Endothelial cell of umbilical vein (primary cell): Measurements from ENCODE around the gene ISG15. TPM values are rescaled to one million over a fixed set of nuclear protein-coding genes. Genes with fewer than 3 reads are reported as not detected.

Source experiments
- BruUV-seq: library from RNA; stranded (reverse); fragments of 400-500 nt; replicated peaks from 2 replicates; lab custom pipeline; 2021; lab: Mats Ljungman, UMichigan
- CTCF ChIA-PET: fragments of 300-600, 350-600 bp; sonication (Branson Sonifier 250); formaldehyde crosslinking; loops from one replicate; lab custom pipeline; 2021; ENCODE audit warnings: antibody characterized with exemption, inconsistent platforms; lab: Charles Lee
- POLR2A ChIA-PET: fragments of 300-600, 350-600 bp; sonication (Branson Sonifier 250); formaldehyde crosslinking; loops from one replicate; lab custom pipeline; 2021; ENCODE audit warnings: antibody characterized with exemption, inconsistent platforms; lab: Charles Lee
- DNase-seq: peaks from one replicate; pipeline ENCODE4 v3.0.0-alpha.2; 2011; ENCODE audit warnings: low read depth, low spot score
- FAIRE-seq: peaks from 2 replicates; lab custom pipeline; 2011; peaks lifted over from hg19 to GRCh38; lab: Jason Lieb, UNC
- H2AFZ ChIP-seq: 2 replicates; pipeline ENCODE4 v1.6.0; 2012; ENCODE audit warnings: low read depth, low read length, control low read depth, inconsistent platforms
- H3K27ac ChIP-seq: 2 replicates; pipeline ENCODE4 v1.5.1; 2011; ENCODE audit warnings: low read depth, mild to moderate bottlenecking, control low read depth, low read length, moderate library complexity; ENCODE audit not compliant: insufficient read depth
- H3K27me3 ChIP-seq, 2 experiments: 2 replicates each; pipeline versions ENCODE4 v1.6.0 to v1.6.1; 2011; ENCODE audit warnings: low read length in 2 of 2, mixed read lengths in 1 of 2; ENCODE audit not compliant: control insufficient read depth in 2 of 2, insufficient read depth in 2 of 2
- H3K36me3 ChIP-seq, 2 experiments: 2 replicates in 1 of 2; 3 replicates in 1 of 2; pipeline ENCODE4 v1.5.1; 2011; ENCODE audit warnings: low read length in 2 of 2, mild to moderate bottlenecking in 1 of 2, moderate library complexity in 1 of 2; ENCODE audit not compliant: control insufficient read depth in 2 of 2, insufficient read depth in 2 of 2; ENCODE audit errors: extremely low read depth in 1 of 2
- H3K4me1 ChIP-seq: 3 replicates; pipeline ENCODE4 v1.5.1; 2011; ENCODE audit warnings: mild to moderate bottlenecking, low read length; ENCODE audit not compliant: control insufficient read depth, insufficient read depth; ENCODE audit errors: extremely low read depth
- H3K4me2 ChIP-seq: 2 replicates; pipeline ENCODE4 v1.6.1; 2011; ENCODE audit warnings: low read length, control low read depth, mixed read lengths; ENCODE audit not compliant: insufficient read depth
- H3K4me3 ChIP-seq, 3 experiments: fragments of 200-600 bp in 1 of 3; sonication (generic), shearing (Covaris generic) in 1 of 3; replicated peaks in 1 of 3; 2 replicates each; pipeline ENCODE4 v1.5.1; 2011 to 2016; ENCODE audit warnings: control low read depth in 3 of 3, low read length in 3 of 3, mild to moderate bottlenecking in 2 of 3, inconsistent platforms in 1 of 3, low read depth in 1 of 3, moderate library complexity in 1 of 3; ENCODE audit not compliant: insufficient read depth in 1 of 3
- H3K79me2 ChIP-seq: 2 replicates; pipeline ENCODE4 v1.6.0; 2012; ENCODE audit warnings: low read length, inconsistent platforms; ENCODE audit not compliant: control insufficient read depth, insufficient read depth
- H3K9ac ChIP-seq: replicated peaks from 2 replicates; pipeline ENCODE3; 2011; ENCODE audit warnings: low read length, control low read depth; ENCODE audit not compliant: insufficient read depth; ENCODE audit errors: extremely low read depth
- H3K9me1 ChIP-seq: replicated peaks from 3 replicates; pipeline ENCODE4 v1.6.0; 2011; ENCODE audit warnings: mild to moderate bottlenecking, low read length; ENCODE audit not compliant: control insufficient read depth, insufficient read depth; ENCODE audit errors: extremely low read depth
- H3K9me3 ChIP-seq: replicated peaks from 2 replicates; pipeline ENCODE4 v1.5.1; 2012; ENCODE audit warnings: low read length, inconsistent platforms; ENCODE audit not compliant: control insufficient read depth, insufficient read depth
- H4K20me1 ChIP-seq: replicated peaks from 2 replicates; pipeline ENCODE3; 2011; ENCODE audit warnings: mild to moderate bottlenecking, low read length; ENCODE audit not compliant: control insufficient read depth, insufficient read depth; ENCODE audit errors: extremely low read depth
- CTCF ChIP-seq, 2 donors: IDR thresholded peaks; 1 replicate in 1 of 2; 2 replicates in 1 of 2; pipeline ENCODE4 v1.5.1; 2011; ENCODE audit warnings: low read length in 2 of 2, mild to moderate bottlenecking in 2 of 2, moderate library complexity in 2 of 2, control low read depth in 1 of 2, inconsistent platforms in 1 of 2, low read depth in 1 of 2; ENCODE audit not compliant: insufficient read depth in 1 of 2; ENCODE audit errors: extremely low read depth in 1 of 2
- EZH2 ChIP-seq: IDR thresholded peaks from 2 replicates; pipeline ENCODE4 v1.6.1; 2012; ENCODE audit warnings: borderline replicate concordance, low read depth, mild to moderate bottlenecking, moderate library complexity, low read length, inconsistent platforms; ENCODE audit not compliant: severe bottlenecking
- FOS ChIP-seq: IDR thresholded peaks from 2 replicates; pipeline ENCODE4 v1.6.1; 2011; ENCODE audit warnings: mild to moderate bottlenecking, low read length, moderate library complexity, borderline replicate concordance; ENCODE audit not compliant: insufficient read depth
- GATA2 ChIP-seq: IDR thresholded peaks from 2 replicates; pipeline ENCODE4 v1.7.0; 2011; ENCODE audit warnings: low read depth, mild to moderate bottlenecking, moderate library complexity, mixed read lengths, low read length; ENCODE audit not compliant: insufficient read length, insufficient read depth
- JUN ChIP-seq: IDR thresholded peaks from 2 replicates; pipeline ENCODE4 v1.6.1; 2011; ENCODE audit warnings: borderline replicate concordance, low read depth; ENCODE audit not compliant: insufficient read length, insufficient read depth
- MAX ChIP-seq: IDR thresholded peaks from 2 replicates; pipeline ENCODE4 v1.6.1; 2011; ENCODE audit not compliant: insufficient read depth, insufficient read length
- MYC ChIP-seq: IDR thresholded peaks from one replicate; pipeline ENCODE4 v1.6.1; 2011; ENCODE audit warnings: mild to moderate bottlenecking, low read depth, low read length
- POLR2A ChIP-seq: IDR thresholded peaks from 2 replicates; pipeline ENCODE4 v1.6.1; 2012; ENCODE audit warnings: low read depth, mild to moderate bottlenecking, control low read depth, low read length
- POLR2AphosphoS5 ChIP-seq: IDR thresholded peaks from 2 replicates; pipeline ENCODE4 v1.6.1; 2012; ENCODE audit warnings: low read depth, mild to moderate bottlenecking, control low read depth, low read length, moderate library complexity; ENCODE audit not compliant: insufficient read depth
- dilution Hi-C: fragments of 300-500 bp; cut with MboI; formaldehyde crosslinking; loops from one replicate; pipeline ENCODE4 v1.15.0; 2019; ENCODE audit warnings: low sequenced_read_pairs; ENCODE audit not compliant: extremely low pct_ligation_motif_present
- intact Hi-C: fragments of 100-400 bp; cut with micrococcal nuclease; formaldehyde crosslinking; loops from one replicate; pipeline ENCODE4 v1.10.0; 2022
- polyA plus RNA-seq, 4 experiments: library from polyadenylated mRNA; depleted of rRNA in 3 of 4; stranded (reverse) in 3 of 4; unstranded in 1 of 4; fragments of >200 nt; gene quantifications; 2 replicates each; pipeline versions ENCODE4 v1.2.1 to v1.2.3, GENCODE V29; 2011 to 2012; ENCODE audit warnings: missing spikeins in 1 of 4
- total RNA-seq: library from RNA; stranded (reverse); gene quantifications from 2 replicates; pipeline ENCODE4 v1.2.3, GENCODE V29; 2021

Gene ISG15
- total and polyA plus RNA-seq, 2 donors (not counting 3 experiments of a cell fraction or from before 2014, with no cell fraction given), result 44.6 to 154 TPM

- dilution Hi-C loops, result no loop called here
These were observed 46.4 kb downstream of the ISG15 start for GRCh38 chr1:1059494-1060280.

GRCh38 chr1:1060281-1061000, 47.1 kb downstream of the ISG15 start:
- Histone ChIP-seq H2AFZ (no peak overlapping the region), H3K9me1 (no peaks in the 10 kb centered on the region), H3K27me3 (peaks cover 0 to 10% of the 10 kb centered on the region in 2 experiments), H3K9ac (no peak overlapping the region), H4K20me1 (no peaks in the 10 kb centered on the region), H3K79me2 (no peaks in the 10 kb centered on the region), H3K9me3 (no peaks in the 10 kb centered on the region), H3K27ac (no peak overlapping the region), H3K4me2 (no peak overlapping the region), H3K4me1 (peaks cover 16% of the 10 kb centered on the region), H3K4me3 (no peak overlapping the region), H3K36me3 (no peaks in the 10 kb centered on the region)
- FAIRE-seq (no peak), DNase-seq (no peak)
- BruUV-seq, result no TSS peak
- TF ChIP-seq MAX (no peak), EZH2 (no peak), POLR2A (no peak), FOS (no peak), GATA2 (no peak), CTCF (IDR thresholded peaks at IDR 0.05; ENCODE audit: extremely low read depth in 1 of 2, insufficient read depth in 1 of 2, low read depth in 1 of 2, low read length in 2 of 2) (no peak), MYC (no peak), JUN (no peak)
- dilution Hi-C loops (no loop called here), intact Hi-C loops (loop anchor here (5.0 kb wide), 1 partner anchor 57 kb away; the partner anchor contains the start of gene C1orf159)
- ChIA-PET CTCF (interaction anchor here (1.3 to 2.2 kb wide), 3 partner anchors 12 to 76 kb away, joined by 3 to 6 read pairs (median 4); no protein-coding TSS in a partner anchor), POLR2A (no interaction called here)

More at GRCh38 chr1:1059494-1060280, 46.4 kb downstream of the ISG15 start:
- DNase-seq (peak; percentile 70), FAIRE-seq (peak; percentile 55)
- Histone ChIP-seq H3K79me2 (no peaks in the 10 kb centered on the region), H3K4me2 (peak overlapping the region; percentile 54), H3K4me1 (peaks cover 16% of the 10 kb centered on the region), H3K9me3 (no peaks in the 10 kb centered on the region), H4K20me1 (no peaks in the 10 kb centered on the region), H3K27ac (no peak overlapping the region), H3K9me1 (no peaks in the 10 kb centered on the region), H3K27me3 (peaks cover 0 to 10% of the 10 kb centered on the region in 2 experiments), H3K9ac (no peak overlapping the region), H2AFZ (peak overlapping the region; percentile 66), H3K4me3 (peak overlapping the region; percentile 35 to 51 (median 43)), H3K36me3 (no peaks in the 10 kb centered on the region)
- ChIA-PET CTCF (interaction anchor here (1.0 to 2.2 kb wide), 7 partner anchors 10 to 77 kb away, joined by 3 to 6 read pairs (median 3); no protein-coding TSS in a partner anchor), POLR2A (no interaction called here)
- TF ChIP-seq POLR2AphosphoS5 (peak; percentile 35), MAX (no peak)
- BruUV-seq, result no TSS peak
- intact Hi-C loops, result loop anchor here (2.0 to 5.0 kb wide), 2 partner anchors 27 to 58 kb away; partner anchors contain the start of gene C1orf159
